Right atrium auricular region (tissue), 2 donors: ENCODE data around the gene TMUB2. TPM values are rescaled to one million over a fixed set of nuclear protein-coding genes. Genes with fewer than 3 reads are reported as not detected.
"Not testable (repeated sequence)": the region's sequence is repeated elsewhere in the genome, so short reads cannot be mapped to it uniquely, and the experiment has no call there.

Experiments
- DNase-seq: peaks from one replicate; pipeline ENCODE4 v3.0.0-alpha.2; 2019; ENCODE audit warnings: low spot score
- H3K27ac ChIP-seq, 2 donors: fragments of 200-600 bp; sonication (generic); 1 replicate in 1 of 2; 2 replicates in 1 of 2; pipeline ENCODE4 v1.5.1; 2016 to 2019
- H3K27me3 ChIP-seq, 2 donors: fragments of 200-600 bp; sonication (generic); one replicate each; pipeline versions ENCODE4 v1.5.1 to v1.6.0; 2017 to 2019
- H3K36me3 ChIP-seq: fragments of 200-600 bp; sonication (generic); one replicate; pipeline ENCODE4 v1.5.1; 2016
- H3K4me1 ChIP-seq, 2 donors: fragments of 200-600 bp; sonication (generic); one replicate each; pipeline versions ENCODE4 v1.5.1 to v1.6.0; 2017 to 2019
- H3K4me3 ChIP-seq, 2 donors: fragments of 200-600 bp; sonication (generic); 1 replicate in 1 of 2; 2 replicates in 1 of 2; pipeline ENCODE4 v1.5.1; 2017 to 2019; ENCODE audit warnings: mild to moderate bottlenecking in 1 of 2, moderate library complexity in 1 of 2
- H3K9me3 ChIP-seq, 2 donors: fragments of 200-600 bp; sonication (generic); one replicate each; pipeline ENCODE4 v1.5.1; 2019
- CTCF ChIP-seq, 2 donors: fragments of 200-600 bp; sonication (generic); IDR thresholded peaks; one replicate each; pipeline ENCODE4 v1.5.1; 2019; ENCODE audit warnings: antibody characterized with exemption in 2 of 2
- total RNA-seq, 2 donors: library from RNA; depleted of rRNA; stranded (reverse); fragments of >200 nt; gene quantifications; one replicate each; pipeline ENCODE4 v1.1.0, GENCODE V29; 2016

The TMUB2 gene
- total RNA-seq, 2 donors from 2014 or later, result 26.4 to 26.6 TPM

GRCh38 chr17:44147812-44148211 is 39.0 kb upstream of the TMUB2 start:
- Histone ChIP-seq H3K9me3 (no peaks in the 10 kb centered on the region), H3K36me3 (no peaks in the 10 kb centered on the region), H3K4me1 (peaks cover 0 to 28% of the 10 kb centered on the region in 2 donors), H3K4me3 (no peak overlapping the region), H3K27ac (peak overlapping the region; percentile 75 to 91), H3K27me3 (no peaks in the 10 kb centered on the region)
- DNase-seq, result no peak
- no peak for TF ChIP-seq CTCF (IDR thresholded peaks at IDR 0.05)

GRCh38 chr17:44149066-44149465 is 37.7 kb upstream of the TMUB2 start:
- H3K4me1 ChIP-seq, result peaks cover 0 to 27% of the 10 kb centered on the region in 2 donors
- not testable (repeated sequence) for H3K27me3 ChIP-seq, H3K36me3 ChIP-seq, H3K9me3 ChIP-seq, H3K27ac ChIP-seq, DNase-seq, H3K4me3 ChIP-seq

- DNase-seq, result no peak
- peaks cover 0 to 27% of the 10 kb centered on the region in 2 donors for H3K4me1 ChIP-seq
- TF ChIP-seq CTCF (IDR thresholded peaks at IDR 0.05), result no peak
Measured at GRCh38 chr17:44149750-44150329, 36.9 kb upstream of the TMUB2 start.

GRCh38 chr17:44152875-44153274 is 33.9 kb upstream of the TMUB2 start:
- Histone ChIP-seq H3K4me3 (no peak overlapping the region), H3K9me3 (no peaks in the 10 kb centered on the region), H3K27me3 (no peaks in the 10 kb centered on the region), H3K36me3 (no peaks in the 10 kb centered on the region), H3K4me1 (peaks cover 0 to 7% of the 10 kb centered on the region in 2 donors), H3K27ac (no peak overlapping the region)
- TF ChIP-seq CTCF (IDR thresholded peaks at IDR 0.05), result no peak
- DNase-seq, result no peak

More at GRCh38 chr17:44149750-44150329, 36.9 kb upstream of the TMUB2 start:
- H3K27me3 ChIP-seq, result no peaks in the 10 kb centered on the region
- no peak overlapping the region for H3K4me3 ChIP-seq
- H3K36me3 ChIP-seq, result no peaks in the 10 kb centered on the region
- H3K9me3 ChIP-seq, result no peaks in the 10 kb centered on the region
- H3K27ac ChIP-seq, result no peak overlapping the region

GRCh38 chr17:44155488-44155887 is 31.3 kb upstream of the TMUB2 start:
- H3K4me3 ChIP-seq, result no peak overlapping the region
- H3K27me3 ChIP-seq, result no peaks in the 10 kb centered on the region
- no peak for TF ChIP-seq CTCF (IDR thresholded peaks at IDR 0.05)
- H3K4me1 ChIP-seq, result no peaks in the 10 kb centered on the region
- no peaks in the 10 kb centered on the region for H3K9me3 ChIP-seq
- DNase-seq, result no peak
- no peak overlapping the region for H3K27ac ChIP-seq
- no peaks in the 10 kb centered on the region for H3K36me3 ChIP-seq

- H3K9me3 ChIP-seq, result no peaks in the 10 kb centered on the region
- no peaks in the 10 kb centered on the region for H3K27me3 ChIP-seq
- H3K27ac ChIP-seq, result no peak overlapping the region
- no peak for TF ChIP-seq CTCF (IDR thresholded peaks at IDR 0.05)
- no peaks in the 10 kb centered on the region for H3K4me1 ChIP-seq
- no peak for DNase-seq
- H3K36me3 ChIP-seq, result no peaks in the 10 kb centered on the region
- H3K4me3 ChIP-seq, result no peak overlapping the region
Measured at GRCh38 chr17:44159519-44160210, 27.1 kb upstream of the TMUB2 start.
